GM13976 (cell line): ENCODE results near the gene ASCC3.

ENCODE experiments used
- DNase-seq: peaks from one replicate; pipeline ENCODE4 v3.0.0; 2012; ENCODE audit warnings: low spot score
- CTCF ChIP-seq: IDR thresholded peaks from 2 replicates; pipeline ENCODE4 v1.5.1; 2012; ENCODE audit warnings: borderline replicate concordance, mild to moderate bottlenecking; ENCODE audit not compliant: insufficient read depth; ENCODE audit errors: extremely low read depth, missing control alignments, control extremely low read depth
- in situ Hi-C: fragments of 300-500 bp; cut with MboI; formaldehyde crosslinking; loops from one replicate; pipeline ENCODE4 v1.12.0; 2022; ENCODE audit warnings: low sequenced_read_pairs, mixed read lengths, inconsistent platforms; ENCODE audit not compliant: unreplicated experiment

Gene ASCC3

GRCh38 chr6:100472674-100473073 lies 408.5 kb downstream of the ASCC3 start:
- in situ Hi-C loops: loop anchor here (25.0 kb wide), 1 partner anchor 860 kb away; the partner anchor contains the start of gene PRDM13
- peak; percentile 40 for DNase-seq
- TF ChIP-seq CTCF: no peak

GRCh38 chr6:100470422-100471120 lies 410.6 kb downstream of the ASCC3 start:
- TF ChIP-seq CTCF: no peak
- DNase-seq: no peak
- in situ Hi-C loops: loop anchor here (25.0 kb wide), 1 partner anchor 858 kb away; the partner anchor contains the start of gene PRDM13

- DNase-seq: no peak
- no peak for TF ChIP-seq CTCF
- in situ Hi-C loops: loop anchor here (25.0 kb wide), 1 partner anchor 857 kb away; the partner anchor contains the start of gene PRDM13
Measured at GRCh38 chr6:100469101-100469859, 411.8 kb downstream of the ASCC3 start.

GRCh38 chr6:100468016-100468622 lies 413.0 kb downstream of the ASCC3 start:
- DNase-seq: peak; percentile 19
- TF ChIP-seq CTCF: no peak
- in situ Hi-C loops: loop anchor here (25.0 kb wide), 1 partner anchor 856 kb away; the partner anchor contains the start of gene PRDM13

GRCh38 chr6:100467129-100468015 lies 413.8 kb downstream of the ASCC3 start:
- TF ChIP-seq CTCF: no peak
- in situ Hi-C loops: loop anchor here (25.0 kb wide), 1 partner anchor 855 kb away; the partner anchor contains the start of gene PRDM13
- peak; percentile 28 for DNase-seq
